HepG2 (cell line): Measurements from ENCODE around the gene HES7. TPM values are rescaled to one million over a fixed set of nuclear protein-coding genes. Genes with fewer than 3 reads are reported as not detected.
"Not testable (repeated sequence)": the region's sequence is repeated elsewhere in the genome, so short reads cannot be mapped to it uniquely, and the experiment has no call there.

Experiments used
- ATAC-seq: fragments of 200-7000 bp; cut with Tn5 transposase; 3 replicates; pipeline ENCODE4 v1.9.1; 2020; ENCODE audit warnings: mild to moderate bottlenecking, moderate library complexity
- BruUV-seq: library from RNA; stranded (reverse); fragments of 400-500 nt; replicated peaks from 2 replicates; lab custom pipeline; 2021; lab: Mats Ljungman, UMichigan
- CTCF ChIA-PET: fragments of 300-600 bp; formaldehyde crosslinking; extraction: SDS; loops from one replicate; lab custom pipeline; 2021; ENCODE audit warnings: low total read pairs, inconsistent platforms, low intra/inter-chr PET ratio; lab: Yijun Ruan, JAX
- POLR2A ChIA-PET: fragments of 350-600 bp; sonication (Branson Sonifier 250); formaldehyde crosslinking; loops from one replicate; lab custom pipeline; 2020; ENCODE audit warnings: antibody characterized with exemption, inconsistent platforms; lab: Yijun Ruan, JAX
- DNase-seq: peaks from one replicate; pipeline ENCODE4 v3.0.0-alpha.2; 2015; ENCODE audit warnings: low spot score
- FAIRE-seq: peaks from 3 replicates; lab custom pipeline; 2011; peaks lifted over from hg19 to GRCh38; lab: Jason Lieb, UNC
- H2AFZ ChIP-seq: one replicate; pipeline ENCODE4 v1.6.1; 2011; ENCODE audit warnings: low read length, inconsistent platforms
- H3K27ac ChIP-seq: fragments of 300-600 bp; 3 replicates; pipeline ENCODE4 v1.8.0; 2011; ENCODE audit warnings: mixed run types, mild to moderate bottlenecking, mixed read lengths, low read length, inconsistent platforms; ENCODE audit not compliant: insufficient read depth; ENCODE audit errors: extremely low read length
- H3K27me3 ChIP-seq, 2 experiments: fragments of 200-600 bp in 1 of 2; 2 replicates in 1 of 2; 3 replicates in 1 of 2; pipeline versions ENCODE4 v1.6.0 to v1.8.0; 2011; ENCODE audit warnings: low read length in 2 of 2, mild to moderate bottlenecking in 2 of 2, moderate library complexity in 2 of 2, inconsistent platforms in 1 of 2; ENCODE audit not compliant: insufficient read depth in 2 of 2, control insufficient read depth in 1 of 2
- H3K36me3 ChIP-seq, 2 experiments: fragments of 200-600 bp in 1 of 2; replicated peaks in 1 of 2; 2 replicates in 1 of 2; 3 replicates in 1 of 2; pipeline versions ENCODE4 v1.5.1 to v1.8.0; 2011; ENCODE audit warnings: low read length in 2 of 2, inconsistent platforms in 1 of 2; ENCODE audit not compliant: insufficient read depth in 2 of 2, control insufficient read depth in 1 of 2
- H3K4me1 ChIP-seq: 2 replicates; pipeline ENCODE4 v1.5.1; 2012; ENCODE audit warnings: low read length, inconsistent platforms; ENCODE audit not compliant: insufficient read depth
- H3K4me2 ChIP-seq: 2 replicates; pipeline ENCODE4 v1.6.0; 2011; ENCODE audit warnings: low read depth, low read length, inconsistent platforms
- H3K4me3 ChIP-seq, 3 experiments: fragments of 200-600 bp in 1 of 3; sonication (generic), shearing (Covaris generic) in 1 of 3; replicated peaks in 1 of 3; 2 replicates each; pipeline ENCODE4 v1.5.1; 2011 to 2016; ENCODE audit warnings: low read length in 3 of 3, inconsistent platforms in 2 of 3, low read depth in 2 of 3, mild to moderate bottlenecking in 2 of 3, control low read depth in 1 of 3, mixed read lengths in 1 of 3; ENCODE audit not compliant: insufficient read depth in 1 of 3
- H3K79me2 ChIP-seq: one replicate; pipeline ENCODE4 v1.6.1; 2011; ENCODE audit warnings: low read length, inconsistent platforms; ENCODE audit not compliant: insufficient read depth
- H3K9ac ChIP-seq: 2 replicates; pipeline ENCODE4 v1.6.0; 2011; ENCODE audit warnings: mild to moderate bottlenecking, low read depth, low read length, inconsistent platforms; ENCODE audit not compliant: insufficient read depth
- H3K9me3 ChIP-seq: 2 replicates; pipeline ENCODE4 v1.5.1; 2012; ENCODE audit warnings: mild to moderate bottlenecking, low read length
- H4K20me1 ChIP-seq: 2 replicates; pipeline ENCODE4 v1.6.0; 2011; ENCODE audit warnings: inconsistent platforms, mild to moderate bottlenecking, low read length, moderate library complexity; ENCODE audit not compliant: insufficient read depth
- AGO2 ChIP-seq: fragments of 200-400 bp; formaldehyde crosslinking; optimal IDR thresholded peaks from 2 replicates; pipeline ENCODE3; 2017; ENCODE audit warnings: mild to moderate bottlenecking, low read depth, low read length, moderate library complexity
- ZFP37 ChIP-seq: sonication (generic); formaldehyde crosslinking; IDR thresholded peaks from 2 replicates; pipeline ENCODE4 v1.4.0; 2020; ENCODE audit warnings: missing genetic modification reagents, borderline replicate concordance
- ZNF496 ChIP-seq: sonication (generic); formaldehyde crosslinking; IDR thresholded peaks from 2 replicates; pipeline ENCODE4 v1.8.1; 2023; ENCODE audit warnings: mild to moderate bottlenecking, moderate library complexity, missing genetic modification reagents; ENCODE audit not compliant: insufficient replicate concordance
- ZNF616 ChIP-seq: sonication (generic); formaldehyde crosslinking; IDR thresholded peaks from 2 replicates; pipeline ENCODE4 v1.5.0; 2020; ENCODE audit warnings: low read depth, mild to moderate bottlenecking, missing genetic modification reagents
- ZNF713 ChIP-seq: sonication (generic); formaldehyde crosslinking; IDR thresholded peaks from 2 replicates; pipeline ENCODE4 v1.4.0; 2020; ENCODE audit warnings: mild to moderate bottlenecking, missing genetic modification reagents
- ZZZ3 ChIP-seq: sonication (generic); formaldehyde crosslinking; IDR thresholded peaks from 2 replicates; pipeline ENCODE4 v1.4.0; 2020; ENCODE audit warnings: missing genetic modification reagents, mild to moderate bottlenecking, borderline replicate concordance
- WGBS: methylation state at CpG from one replicate; pipeline ENCODE4 v1.1.6; 2017; ENCODE audit warnings: low lambda C conversion rate; 5-methylcytosine and 5-hydroxymethylcytosine counted together
- in situ Hi-C: cut with HindIII; loops from 2 replicates; pipeline ENCODE4 v1.10.0; 2017; ENCODE audit warnings: low pct_unique_long_range_greater_than_20kb; ENCODE audit not compliant: extremely low pct_ligation_motif_present
- intact Hi-C: fragments of 100-400 bp; cut with micrococcal nuclease; formaldehyde crosslinking; loops from one replicate; pipeline ENCODE4 v1.10.0; 2022; ENCODE audit not compliant: unreplicated experiment
- polyA plus RNA-seq, 8 experiments: library from polyadenylated mRNA; depleted of rRNA in 3 of 8; stranded (reverse) in 7 of 8; unstranded in 1 of 8; fragments of >200 nt; fragmentation: Illumina TruSeq in 4 of 8; extraction: Trizol in 4 of 8; gene quantifications; 2 replicates each; pipeline versions ENCODE4 v1.2.1 to v1.2.3, GENCODE V29; 2011 to 2016; ENCODE audit warnings: low read depth in 4 of 8, missing spikeins in 1 of 8, mixed read lengths in 1 of 8; ENCODE audit not compliant: insufficient read depth in 1 of 8
- total RNA-seq, 5 experiments: library from RNA; depleted of rRNA; stranded (reverse); fragments of >200 nt; fragmentation: Illumina TruSeq; extraction: Trizol; gene quantifications; 2 replicates each; pipeline ENCODE4 v1.2.3, GENCODE V29; 2016; ENCODE audit warnings: low read depth in 1 of 5

Gene HES7
- total and polyA plus RNA-seq, 2 of the 13 experiments (the other 11 are each of a cell fraction or from before 2014, with no cell fraction given): not detected

GRCh38 chr17:8173056-8173870 lies 49.4 kb upstream of the HES7 start (continued):
- no peak for TF ChIP-seq ZNF496 (CRISPR knock-in tag)
- no peak; the same call in 1 of the 2 replicates for TF ChIP-seq ZNF616 (CRISPR knock-in tag)
- no peak for TF ChIP-seq ZZZ3 (CRISPR knock-in tag)

GRCh38 chr17:8170186-8170585 lies 46.3 kb upstream of the HES7 start:
- H3K36me3 ChIP-seq, H4K20me1 ChIP-seq, in situ Hi-C loops, H3K79me2 ChIP-seq, H3K27me3 ChIP-seq, DNase-seq, intact Hi-C loops, H3K27ac ChIP-seq, FAIRE-seq, H3K9me3 ChIP-seq, BruUV-seq, H3K4me2 ChIP-seq, H3K4me3 ChIP-seq, H3K9ac ChIP-seq, H2AFZ ChIP-seq, ATAC-seq, CTCF ChIA-PET: not testable (repeated sequence)
- 87% methylated on average over 19 of the region's 19 CpGs for WGBS
- POLR2A ChIA-PET: interaction anchor here (0.9 kb wide), 1 partner anchor 42 kb away, joined by 3 read pairs; no protein-coding TSS in a partner anchor
- H3K4me1 ChIP-seq: peaks cover 52% of the 10 kb centered on the region

GRCh38 chr17:8167526-8167925 lies 43.6 kb upstream of the HES7 start:
- intact Hi-C loops: no loop called here
- no peak for FAIRE-seq
- no peak overlapping the region for H2AFZ ChIP-seq
- no peak for ATAC-seq
- no TSS peak for BruUV-seq
- H3K4me1 ChIP-seq: peaks cover 52% of the 10 kb centered on the region
- no peak overlapping the region for H3K27ac ChIP-seq
- ChIA-PET POLR2A (no interaction called here), CTCF (no interaction called here)
- no peak for TF ChIP-seq AGO2
- no peak for TF ChIP-seq ZFP37 (CRISPR knock-in tag)
- no peak for TF ChIP-seq ZNF713 (CRISPR knock-in tag)
- WGBS: 45% methylated on average over 3 of the region's 3 CpGs
- peaks cover 2% of the 10 kb centered on the region for H3K79me2 ChIP-seq
- H3K9ac ChIP-seq: no peak overlapping the region
- DNase-seq: no peak
- H3K4me2 ChIP-seq: no peak overlapping the region
- H3K36me3 ChIP-seq: no peaks in the 10 kb centered on the region
- in situ Hi-C loops: no loop called here
- no peaks in the 10 kb centered on the region for H3K27me3 ChIP-seq
- H4K20me1 ChIP-seq: no peaks in the 10 kb centered on the region
- H3K4me3 ChIP-seq: no peak overlapping the region
- H3K9me3 ChIP-seq: no peaks in the 10 kb centered on the region
